Embryonic facial prominence (tissue), 1 donor: ENCODE data around the gene BBS5.
"Not testable (repeated sequence)": the region's sequence is repeated elsewhere in the genome, so short reads cannot be mapped to it uniquely, and the experiment has no call there.

Source experiments
- DNase-seq: peaks from one replicate; pipeline ENCODE4 v3.0.0-alpha.2; 2016; ENCODE audit errors: extremely low spot score

BBS5 gene

DNA sequence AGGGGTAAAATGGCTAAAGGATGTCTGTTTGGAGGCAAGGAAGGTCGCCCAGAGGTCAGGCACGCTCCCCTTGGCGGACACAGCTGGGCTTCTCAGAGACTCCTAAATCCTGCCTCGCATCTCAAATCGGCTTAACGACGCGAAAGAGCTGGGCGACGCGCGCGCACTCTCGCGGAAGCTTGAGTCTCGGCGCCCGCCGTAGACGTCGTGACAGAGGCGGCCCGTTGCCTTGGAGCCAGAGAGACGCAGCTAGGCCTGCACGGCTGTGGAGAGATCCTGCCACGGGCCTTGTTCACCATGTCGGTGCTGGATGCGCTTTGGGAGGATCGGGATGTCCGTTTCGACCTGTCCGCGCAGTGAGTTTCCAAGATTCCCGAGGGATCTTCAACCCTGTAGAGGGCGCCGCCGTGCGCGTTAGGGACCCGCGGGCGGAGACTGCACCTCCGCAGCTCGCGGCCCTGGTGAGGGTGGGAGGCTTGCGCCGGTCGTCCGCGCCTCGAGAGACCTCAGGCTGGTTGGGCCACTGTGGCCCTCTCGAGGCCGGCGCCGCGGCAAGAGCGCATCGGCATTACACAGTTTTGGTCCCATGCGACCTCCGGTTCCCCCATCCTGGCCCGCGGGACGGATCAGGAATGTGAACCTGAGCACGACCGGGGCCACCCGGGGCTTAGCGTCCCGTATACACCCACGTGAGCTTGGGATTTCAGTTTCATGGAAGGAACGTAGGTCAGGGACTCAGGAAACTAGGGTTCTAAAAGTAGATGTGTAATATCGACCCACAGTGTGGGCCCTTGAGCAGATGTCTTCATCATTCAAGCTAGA, at the start of gene BBS5:
TSS of gene BBS5 (plus strand) at position 238 of the 822 bp plus-strand sequence. CDS start at position 298, 60 bp downstream.
- peak; percentile 65 for DNase-seq

DNA sequence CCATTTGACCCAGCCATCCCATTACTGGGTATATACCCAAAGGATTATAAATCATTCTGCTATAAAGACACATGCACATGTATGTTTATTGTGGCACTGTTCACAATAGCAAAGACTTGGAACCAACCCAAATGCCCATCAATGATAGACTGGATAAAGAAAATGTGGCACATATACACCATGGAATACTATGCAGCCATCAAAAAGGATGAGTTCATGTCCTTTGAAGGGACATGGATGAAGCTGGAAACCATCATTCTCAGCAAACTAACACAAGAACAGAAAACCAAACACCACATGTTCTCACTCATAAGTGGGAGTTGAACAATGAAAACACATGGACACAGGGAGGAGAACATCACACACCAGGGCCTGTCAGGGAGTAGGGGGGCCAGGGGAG, 47.5 kb upstream of the BBS5 start:
- not testable (repeated sequence) for DNase-seq

DNA sequence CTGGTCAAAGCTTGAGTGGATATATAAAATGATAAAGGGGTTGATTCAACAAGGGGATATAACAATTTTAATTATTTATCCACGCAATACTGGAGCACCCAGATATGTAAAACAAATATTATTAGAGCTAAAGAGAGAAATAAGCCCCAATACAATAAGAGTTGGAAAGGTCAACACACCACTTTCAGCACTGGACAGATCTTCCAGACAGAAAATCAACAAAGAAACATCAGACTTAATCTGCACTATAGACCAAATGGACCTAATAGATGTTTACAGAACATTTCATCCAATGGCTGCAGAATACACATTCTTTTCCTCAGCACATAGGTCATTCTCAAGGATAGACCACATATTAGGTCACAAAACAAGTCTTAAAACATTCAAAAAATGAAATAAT, 45.1 kb upstream of the BBS5 start:
- not testable (repeated sequence) for DNase-seq

DNA sequence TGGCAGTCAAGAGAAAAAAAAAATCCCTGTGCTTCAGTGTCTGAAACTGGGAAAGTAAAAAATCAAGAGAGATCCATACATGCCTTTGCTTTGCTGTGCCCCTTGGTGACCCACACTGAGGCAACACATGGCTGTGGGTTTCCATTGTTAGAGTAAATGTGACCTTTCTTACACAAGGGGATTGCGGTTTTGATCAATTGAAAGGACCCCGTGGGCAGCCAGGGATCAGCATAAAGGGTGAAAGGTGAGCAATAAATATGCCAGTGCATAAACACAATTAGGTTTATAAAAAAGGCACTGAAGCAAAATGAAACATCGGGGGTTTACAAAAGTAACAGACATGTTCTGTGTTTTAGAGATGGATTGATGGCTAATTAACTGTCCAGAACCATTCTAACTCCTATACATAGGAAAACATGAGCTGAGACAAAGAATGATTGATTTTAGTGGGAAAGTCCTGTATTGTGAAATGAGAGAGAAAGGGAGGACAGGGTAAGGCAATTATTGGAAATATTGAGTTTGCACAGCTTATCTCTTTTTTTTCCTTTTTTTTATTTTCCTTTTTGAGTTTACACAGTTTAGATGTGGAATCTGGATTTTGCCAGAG, 40.7 kb upstream of the BBS5 start:
- DNase-seq, result no peak

DNA sequence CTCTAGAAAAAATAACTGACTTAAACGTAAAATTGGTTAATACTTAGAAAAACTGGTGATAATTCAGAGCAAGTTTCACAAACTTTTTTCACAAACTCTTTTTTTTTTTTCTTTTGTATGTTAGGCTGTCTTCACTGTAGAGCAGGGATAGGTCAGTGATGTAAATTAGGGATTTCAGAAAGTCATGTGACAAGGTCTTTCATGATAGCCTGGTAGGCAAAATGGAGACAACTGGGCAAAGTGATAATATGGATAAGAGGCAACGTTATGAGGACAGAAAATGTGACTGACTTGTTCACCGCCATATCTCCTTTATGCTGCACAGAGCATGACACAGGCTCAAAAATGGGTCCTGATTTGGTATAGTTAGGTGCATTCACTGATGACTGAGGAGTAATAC, 39.4 kb upstream of the BBS5 start:
- no peak for DNase-seq

DNA sequence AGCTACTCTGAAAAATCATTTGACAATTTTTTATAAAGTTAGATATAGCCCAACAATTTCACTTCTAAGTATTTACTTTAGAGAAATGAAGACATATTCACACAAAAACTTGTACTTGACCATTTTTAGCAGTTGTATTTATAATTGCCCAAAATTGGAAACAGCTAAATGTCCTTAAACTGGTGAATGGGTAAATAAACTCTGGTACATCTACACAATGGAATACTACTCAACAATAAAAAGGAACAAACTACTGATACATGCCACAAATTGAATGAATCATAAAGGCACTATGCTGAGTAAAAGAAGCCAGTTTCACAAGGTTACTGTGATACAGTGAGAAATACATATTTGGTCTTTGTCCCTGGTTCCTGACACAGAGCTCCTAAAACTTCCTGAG, 32.8 kb upstream of the BBS5 start:
- DNase-seq, result no peak

DNA sequence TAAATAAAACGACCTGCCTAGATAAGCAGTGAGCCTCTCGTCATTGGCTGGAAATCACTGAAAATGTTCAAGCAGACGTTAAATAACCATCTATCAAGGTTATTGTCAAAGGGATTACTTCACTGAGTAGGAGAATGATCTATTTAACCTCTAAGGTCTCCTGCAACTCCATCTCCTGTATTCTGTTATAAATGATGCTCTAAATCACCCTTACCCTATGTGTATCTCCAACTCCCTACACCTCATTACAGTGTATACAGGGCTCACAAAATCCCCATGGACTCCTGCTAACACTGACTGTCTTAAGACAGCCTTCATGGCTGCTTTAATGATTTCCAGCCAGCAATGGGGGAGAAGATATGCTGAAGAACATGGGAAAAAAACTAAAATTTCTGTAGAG, 31.0 kb upstream of the BBS5 start:
- DNase-seq, result no peak

DNA sequence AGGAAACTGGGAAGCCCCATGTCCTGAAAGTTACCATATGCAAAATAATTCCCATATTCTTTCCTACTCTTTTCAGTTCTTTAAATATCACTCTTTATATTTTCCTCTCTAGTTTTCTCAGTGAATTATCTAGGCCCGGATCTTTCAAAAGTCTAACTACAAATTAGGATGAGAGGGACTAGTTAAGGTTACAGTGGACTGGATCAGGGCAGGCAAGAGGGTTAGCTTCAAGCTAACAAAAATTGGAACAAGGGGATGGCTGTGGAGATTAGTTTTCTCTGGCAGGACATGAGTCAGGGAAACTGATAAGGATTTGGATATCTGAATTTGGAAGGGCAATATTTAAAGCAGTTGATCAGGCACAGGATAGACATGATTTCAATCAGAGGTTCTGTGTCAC, 30.4 kb upstream of the BBS5 start:
- no peak for DNase-seq

DNA sequence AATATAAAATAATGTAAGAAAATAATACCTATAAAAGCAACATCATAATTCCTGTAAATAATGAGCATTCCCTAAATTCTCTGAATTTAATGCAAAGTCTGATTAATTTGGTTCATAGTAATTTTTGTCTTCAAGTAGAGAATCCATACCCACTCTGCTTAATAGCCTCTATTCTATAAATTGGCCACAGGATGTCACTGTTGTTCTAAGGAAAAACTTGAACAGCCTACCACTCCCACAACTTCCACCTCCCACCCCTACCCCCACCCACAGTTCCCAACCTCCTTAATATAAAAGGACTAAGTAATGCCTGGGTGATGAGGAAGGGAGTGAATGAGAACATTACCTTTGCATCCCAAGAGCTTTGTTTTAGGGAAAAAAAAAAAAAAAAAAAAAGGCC, 27.2 kb upstream of the BBS5 start:
- no peak for DNase-seq

DNA sequence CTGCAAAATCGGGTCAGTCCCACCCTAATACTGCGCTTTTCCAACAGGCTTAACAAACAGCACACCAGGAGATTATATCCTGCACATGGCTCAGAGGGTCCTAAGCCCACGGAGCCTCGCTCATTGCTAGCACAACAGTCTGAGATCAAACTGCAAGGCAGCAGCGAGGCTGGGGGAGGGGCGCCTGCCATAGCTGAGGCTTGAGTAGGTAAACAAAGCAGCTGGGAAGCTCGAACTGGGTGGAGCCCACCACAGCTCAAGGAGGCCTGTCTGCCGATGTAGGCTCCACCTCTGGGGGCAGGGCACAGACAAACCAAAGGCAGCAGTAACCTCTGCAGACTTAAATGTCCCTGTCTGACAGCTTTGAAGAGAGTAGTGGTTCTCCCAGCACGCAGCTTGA, 26.2 kb upstream of the BBS5 start:
- not testable (repeated sequence) for DNase-seq

DNA sequence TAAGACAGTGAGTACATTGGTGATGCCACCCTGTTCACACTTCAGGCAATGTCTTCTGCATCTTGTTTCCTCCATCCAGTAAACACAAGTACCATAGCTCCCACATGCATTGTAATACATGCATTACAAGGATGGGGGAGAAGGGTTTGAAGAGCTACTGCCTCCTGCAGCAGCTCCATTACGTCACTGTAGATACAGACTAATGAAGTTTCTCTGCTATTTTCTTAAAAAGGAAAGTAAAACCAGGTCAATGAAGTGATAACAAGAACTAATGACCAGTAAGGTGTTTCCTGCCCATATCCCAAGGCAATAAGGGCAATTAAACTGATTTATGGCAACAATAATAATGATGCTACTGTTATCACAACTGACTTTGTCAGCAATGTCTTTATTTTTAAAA, 18.2 kb upstream of the BBS5 start:
- DNase-seq, result no peak

DNA sequence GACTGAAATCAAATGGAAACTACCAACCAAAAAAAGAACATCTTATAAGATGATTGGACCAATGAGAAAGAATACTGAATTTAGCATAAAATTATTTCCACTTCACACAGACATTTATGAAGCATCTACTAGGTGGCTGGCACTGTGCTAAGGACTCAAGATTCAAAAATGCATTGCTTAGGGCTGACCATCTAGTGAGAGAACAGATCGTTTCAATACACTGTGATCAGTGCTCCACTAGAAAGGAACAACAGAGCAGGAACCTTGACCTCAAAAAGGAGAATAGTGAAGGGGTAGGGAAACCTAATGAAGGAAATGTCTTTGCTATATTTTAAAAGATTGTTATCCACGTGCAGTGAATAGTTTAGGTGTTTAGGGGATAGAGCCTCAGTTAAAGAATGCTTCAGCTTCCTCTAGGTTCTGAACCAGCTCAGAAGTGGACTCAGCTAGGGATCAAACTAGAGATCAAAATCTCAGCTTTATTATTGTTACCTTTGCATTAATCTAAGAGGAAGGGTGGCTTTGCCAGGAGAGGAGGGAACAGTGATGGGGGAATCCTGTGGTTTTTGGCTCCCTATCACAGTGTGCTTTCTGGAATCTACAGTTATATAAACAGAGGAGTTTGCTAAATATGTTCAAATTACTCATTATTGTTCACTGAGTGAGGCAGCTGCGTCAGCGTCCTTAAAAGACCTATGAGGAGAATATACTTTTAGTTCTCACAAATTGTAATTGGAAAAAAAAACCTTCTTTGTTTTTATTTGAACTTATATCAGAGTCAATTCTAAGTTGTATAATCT, 16.2 kb upstream of the BBS5 start:
- DNase-seq, result no peak

DNA sequence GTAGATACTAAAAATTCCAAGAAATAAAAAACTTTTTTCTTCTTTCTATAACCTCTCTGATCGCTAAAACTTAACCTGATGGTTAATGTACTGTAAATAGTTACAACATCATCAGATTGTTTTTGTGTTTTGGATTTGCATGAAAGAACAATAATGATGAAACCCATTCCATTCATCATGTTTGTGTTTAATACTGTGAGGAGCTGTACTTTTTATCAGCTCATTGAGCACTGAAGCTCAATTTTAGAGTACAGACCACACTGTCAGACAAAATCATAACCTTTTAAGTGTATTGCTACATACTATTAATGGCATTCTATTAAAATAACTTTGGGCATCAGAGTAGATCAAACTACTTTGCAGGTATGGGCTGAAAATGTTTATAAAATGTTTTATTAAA, 14.8 kb upstream of the BBS5 start:
- no peak for DNase-seq

DNA sequence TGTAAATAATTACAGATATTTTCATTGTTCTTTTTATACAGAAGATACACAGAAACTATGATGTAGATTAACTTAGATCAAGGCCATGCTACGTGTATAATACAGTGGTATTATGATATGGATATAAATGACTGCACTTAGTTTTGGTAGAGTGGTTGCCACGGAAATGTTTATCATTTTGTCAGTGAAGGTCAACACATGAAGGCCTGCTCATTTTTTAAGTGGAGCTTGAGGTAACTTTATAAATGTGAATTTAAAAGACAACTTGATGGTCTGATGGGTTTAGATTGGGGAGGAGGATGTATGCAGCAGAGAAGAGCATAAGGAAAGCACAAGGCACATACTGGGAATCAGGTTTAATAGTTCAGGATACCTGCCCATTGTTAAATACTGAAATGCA, 14.4 kb upstream of the BBS5 start:
- no peak for DNase-seq

DNA sequence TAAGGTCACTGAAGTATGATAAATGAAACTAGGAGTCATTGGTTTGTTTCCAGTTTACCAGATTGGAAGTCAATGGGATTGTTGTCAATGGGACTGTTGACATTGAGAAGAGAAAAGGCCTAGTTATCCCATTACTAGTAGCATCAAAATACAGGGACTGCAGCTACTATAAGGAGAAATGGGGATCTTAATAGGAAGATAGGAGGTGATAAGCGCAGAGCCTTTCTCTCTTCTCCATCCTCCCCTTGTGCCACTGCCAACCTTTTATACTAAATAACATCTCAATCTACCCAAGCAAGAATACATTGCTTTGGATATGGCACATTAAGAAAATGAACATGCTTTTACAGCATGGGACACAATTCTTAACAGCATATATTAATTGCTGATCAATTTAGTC, 10.5 kb upstream of the BBS5 start:
- DNase-seq, result no peak

DNA sequence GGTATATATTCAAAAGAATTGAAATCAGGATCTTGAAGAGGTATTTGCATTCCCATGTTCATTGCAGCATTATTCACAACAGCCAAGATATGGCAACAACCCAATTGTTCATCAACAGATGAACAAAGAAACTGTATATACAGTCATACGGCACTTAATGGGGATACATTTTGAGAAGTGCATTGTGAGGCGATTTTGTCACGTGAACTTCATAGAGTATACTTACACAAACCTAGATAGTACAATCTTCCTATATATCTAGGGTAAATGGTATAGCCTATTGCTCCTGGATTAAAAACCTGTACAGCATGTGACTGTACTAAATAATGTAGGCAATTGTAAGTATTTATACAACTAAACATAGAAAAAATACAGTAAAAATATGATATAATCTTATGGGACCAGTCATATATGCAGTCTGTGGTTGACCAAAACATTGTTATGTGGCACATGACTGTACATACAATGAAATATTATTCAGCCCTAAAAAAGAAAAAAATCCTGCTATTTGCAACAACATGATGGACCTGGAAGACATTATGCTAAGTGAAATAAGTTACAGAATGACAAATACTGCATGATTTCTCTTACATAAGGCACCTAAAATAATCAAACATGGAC, 9.2 kb upstream of the BBS5 start:
- DNase-seq, result no peak

DNA sequence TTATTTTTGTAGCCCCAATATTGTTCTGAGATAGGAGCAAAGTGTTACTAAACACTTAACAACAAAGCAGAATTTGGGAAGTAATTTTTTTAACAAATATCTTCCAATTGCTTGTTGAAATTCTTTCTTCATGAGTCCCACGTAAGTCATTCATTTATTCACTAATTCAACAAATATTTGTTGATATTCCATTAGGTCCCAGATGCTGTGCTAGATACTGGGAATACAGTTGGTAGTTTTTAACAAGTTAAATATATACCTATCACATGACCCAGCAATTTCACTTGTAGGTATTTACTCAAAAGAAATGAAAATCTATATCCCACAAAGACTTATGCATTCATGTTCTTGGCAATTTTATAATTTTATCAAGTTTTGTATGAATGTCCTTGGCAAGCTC, 7.0 kb upstream of the BBS5 start:
- DNase-seq, result no peak

DNA sequence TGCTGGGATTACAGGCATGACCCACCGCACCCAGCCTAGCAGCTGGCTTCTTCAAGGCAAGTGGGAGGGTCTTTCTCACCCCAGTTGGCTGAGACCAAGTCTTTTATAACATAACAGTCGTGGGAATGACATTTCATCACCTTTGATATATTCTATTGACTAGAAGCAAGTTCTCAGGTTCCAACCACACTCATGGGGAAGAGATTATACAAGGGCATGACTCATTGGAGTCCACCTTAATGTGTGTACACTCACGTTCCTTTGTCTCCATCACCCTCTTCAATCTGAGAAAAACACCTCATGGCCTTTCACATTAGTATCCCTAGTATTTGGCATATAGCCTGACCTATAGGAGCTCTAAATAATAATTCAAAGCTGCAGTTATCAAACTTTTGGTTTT, 2.8 kb upstream of the BBS5 start:
- no peak for DNase-seq

DNA sequence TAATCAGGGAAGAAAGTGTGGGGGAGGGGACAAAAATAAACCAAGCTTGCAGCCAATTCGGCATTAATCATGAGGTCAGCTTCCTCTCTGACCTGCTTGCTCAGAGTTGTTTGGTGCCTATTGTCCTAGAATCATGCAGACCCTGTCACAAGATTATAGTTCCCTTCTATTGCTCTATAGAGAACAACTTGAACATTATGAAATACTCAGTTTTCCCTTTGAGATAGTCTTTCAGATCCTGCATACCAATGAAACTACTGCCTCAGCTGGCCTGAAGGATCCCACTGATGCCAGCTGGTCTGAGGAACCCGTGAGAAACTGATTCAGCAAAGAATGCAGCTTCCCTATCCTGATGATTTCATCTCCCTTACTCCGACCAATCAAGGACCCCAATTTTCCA, 955 bp upstream of the BBS5 start:
- DNase-seq, result no peak

DNA sequence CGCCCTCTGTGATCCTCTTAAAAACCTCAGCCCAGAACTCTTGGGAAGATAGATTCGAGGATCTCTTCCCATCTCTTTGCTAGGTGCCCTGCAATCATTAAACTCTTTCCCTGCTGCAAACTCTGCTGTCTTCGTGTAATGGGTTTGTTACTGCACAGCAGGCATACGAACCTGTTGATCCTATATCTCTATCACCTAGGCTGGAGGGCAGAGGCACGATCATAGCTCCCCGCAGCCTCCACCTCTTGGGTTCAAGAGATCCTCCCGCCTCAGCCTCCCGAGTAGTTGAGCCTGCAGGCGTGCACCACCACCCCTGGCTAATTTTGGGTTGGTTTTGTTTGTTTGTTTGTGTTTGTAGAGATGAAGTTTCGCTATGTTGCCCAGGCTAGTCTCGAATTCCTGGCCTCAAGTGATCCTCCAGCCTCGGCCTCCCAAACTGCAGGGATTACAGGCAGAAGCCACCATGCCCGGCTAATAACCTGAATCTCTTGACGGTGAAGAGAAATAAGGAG, 493 bp upstream of the BBS5 start:
- DNase-seq, result no peak

DNA sequence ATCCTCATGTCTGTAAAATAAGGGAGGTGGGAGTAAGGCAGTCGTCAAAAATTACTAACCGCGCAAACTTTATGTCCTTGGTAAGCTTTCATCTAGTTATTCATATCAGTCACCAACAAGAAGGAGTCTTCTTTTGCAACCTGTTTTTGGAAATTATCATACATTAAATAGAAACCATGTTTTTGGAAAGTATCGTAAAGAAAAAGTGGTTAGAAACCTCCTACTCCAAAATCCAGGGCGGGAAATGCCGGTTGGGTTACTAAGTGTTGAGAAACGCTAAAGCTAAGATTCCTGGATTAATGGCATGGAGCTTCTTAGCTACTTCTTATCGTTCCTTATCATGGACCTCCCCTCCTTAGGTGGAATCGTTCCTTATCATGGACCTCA, 778 bp downstream of the BBS5 start:
- DNase-seq, result no peak

DNA sequence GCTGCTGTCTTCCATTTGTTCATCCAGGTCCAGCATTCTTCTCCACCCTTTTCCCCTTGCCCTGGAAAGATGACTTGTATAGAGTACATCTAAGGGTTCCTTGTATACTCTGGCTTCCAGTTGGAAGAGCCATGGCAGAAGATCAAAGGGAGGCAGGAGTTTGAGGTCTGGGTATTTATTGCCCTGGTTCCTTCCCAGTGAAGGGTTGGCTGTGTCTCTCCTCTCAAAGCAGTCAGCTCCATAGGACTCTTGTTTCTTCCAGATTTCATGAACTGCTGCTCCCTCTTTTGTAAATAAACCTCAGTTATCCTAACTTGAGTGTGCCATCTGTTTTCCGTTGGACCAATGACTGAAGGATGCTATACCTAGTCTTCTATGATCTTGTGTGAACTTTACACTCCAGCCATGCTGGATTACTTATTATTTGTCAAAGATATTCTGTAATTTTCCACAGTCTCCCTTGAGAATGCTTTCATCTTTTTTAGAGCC, 6.4 kb downstream of the BBS5 start:
- DNase-seq, result no peak
